Measurements from ENCODE around the gene TAS2R3. TPM values are rescaled to one million over a fixed set of nuclear protein-coding genes. Genes with fewer than 3 reads are reported as not detected.
A peak's percentile ranks its signal among the peaks of the same experiment; 100 is the strongest.

Gene TAS2R3
- total RNA-seq, 1 donor from 2014 or later, result 0.58 TPM

- peak; percentile 87 for ATAC-seq
- no peak for DNase-seq (ENCODE audit: low spot score)
Observed at GRCh38 chr7:141785706-141786552, 22.0 kb downstream of the TAS2R3 start.

GRCh38 chr7:141788296-141788695 is 24.4 kb downstream of the TAS2R3 start:
- no peak for ATAC-seq
- DNase-seq (ENCODE audit: low spot score), result no peak

- DNase-seq (ENCODE audit: low spot score) (no peak), ATAC-seq (no peak)
Observed at GRCh38 chr7:141789917-141790316, 26.0 kb downstream of the TAS2R3 start, which contains the start of gene TAS2R5. TSS of gene TAS2R5 (plus strand) at chr7:141790217. CDS start at chr7:141790362, 145 bp downstream.

- ATAC-seq (no peak), DNase-seq (ENCODE audit: low spot score) (no peak)
Observed at GRCh38 chr7:141792526-141792925, 28.6 kb downstream of the TAS2R3 start.

Other genes starting within 250 kb of the TAS2R3 start
- 8.7 TPM for gene AGK, start 212.7 kb upstream of the TAS2R3 start, total RNA-seq
- 29.8 TPM for gene DENND11, start 61.9 kb upstream of the TAS2R3 start, total RNA-seq
- gene WEE2, start 55.7 kb upstream of the TAS2R3 start, total RNA-seq, result not detected
- 36.7 TPM for gene SSBP1, start 25.7 kb upstream of the TAS2R3 start, total RNA-seq
- gene TAS2R4, start 12.6 kb downstream of the TAS2R3 start, total RNA-seq, result 0.40 TPM
- 0.45 TPM for gene TAS2R5, start 26.1 kb downstream of the TAS2R3 start, total RNA-seq
- not detected for gene PRSS37, start 77.4 kb downstream of the TAS2R3 start, total RNA-seq
- not detected for gene OR9A4, start 152.3 kb downstream of the TAS2R3 start, total RNA-seq
- gene CLEC5A, start 182.9 kb downstream of the TAS2R3 start, total RNA-seq, result 0.18 TPM
- gene TAS2R38, start 209.7 kb downstream of the TAS2R3 start, total RNA-seq, result not detected
- gene MGAM, start 231.8 kb downstream of the TAS2R3 start, total RNA-seq, result 0.40 TPM

Data from left lobe of liver (tissue), 2 donors.